NCI-H1436 treated with DMSO at 0.1 percent for 48 hours (cell line): ENCODE data around the gene PPFIA4.
"Not testable (repeated sequence)": the region's sequence is repeated elsewhere in the genome, so short reads cannot be mapped to it uniquely, and the experiment has no call there.

Source experiments
- DNase-seq: peaks from one replicate; lab custom pipeline; 2025; lab: John Stamatoyannopoulos, UW

Gene PPFIA4

GRCh38 chr1:203017692-203018091 lies 8.6 kb upstream of the PPFIA4 start:
- DNase-seq, result no peak

- not testable (repeated sequence) for DNase-seq
Observed at GRCh38 chr1:203022855-203023254, 3.4 kb upstream of the PPFIA4 start.

GRCh38 chr1:203025686-203026030 lies 633 bp upstream of the PPFIA4 start:
- DNase-seq, result no peak

- no peak for DNase-seq
Observed at GRCh38 chr1:203026666-203027663, 674 bp downstream of the PPFIA4 start.

- no peak for DNase-seq
Observed at GRCh38 chr1:203028067-203028783, 1.9 kb downstream of the PPFIA4 start.

GRCh38 chr1:203028784-203029553 lies 2.7 kb downstream of the PPFIA4 start:
- no peak for DNase-seq

- no peak for DNase-seq
Observed at GRCh38 chr1:203031467-203031866, 5.2 kb downstream of the PPFIA4 start.

- no peak for DNase-seq
Observed at GRCh38 chr1:203033287-203033686, 7.0 kb downstream of the PPFIA4 start.

GRCh38 chr1:203033917-203034316 lies 7.6 kb downstream of the PPFIA4 start:
- no peak for DNase-seq

- DNase-seq, result no peak
Observed at GRCh38 chr1:203034422-203035110, 8.3 kb downstream of the PPFIA4 start.

GRCh38 chr1:203035111-203036000 lies 9.1 kb downstream of the PPFIA4 start:
- no peak for DNase-seq

GRCh38 chr1:203036135-203036534 lies 9.8 kb downstream of the PPFIA4 start:
- no peak for DNase-seq

GRCh38 chr1:203036537-203036936 lies 10.2 kb downstream of the PPFIA4 start:
- DNase-seq, result no peak

- DNase-seq, result no peak
Observed at GRCh38 chr1:203037509-203038190, 11.4 kb downstream of the PPFIA4 start.

GRCh38 chr1:203038217-203038741 lies 12.0 kb downstream of the PPFIA4 start:
- DNase-seq, result no peak

GRCh38 chr1:203038891-203039608 lies 12.8 kb downstream of the PPFIA4 start:
- DNase-seq, result no peak

GRCh38 chr1:203039609-203040512 lies 13.6 kb downstream of the PPFIA4 start:
- no peak for DNase-seq
